Osteoblast (primary cell): ENCODE results near the gene GRIK2. TPM values are rescaled to one million over a fixed set of nuclear protein-coding genes. Genes with fewer than 3 reads are reported as not detected.
A peak's percentile ranks its signal among the peaks of the same experiment; 100 is the strongest.

ENCODE experiments used
- DNase-seq: peaks from one replicate; pipeline ENCODE4 v3.0.0; 2011; ENCODE audit warnings: low spot score, mixed read lengths; ENCODE audit not compliant: insufficient read length; ENCODE audit errors: missing footprints
- H2AFZ ChIP-seq: 2 replicates; pipeline ENCODE4 v1.6.0; 2011; ENCODE audit warnings: mild to moderate bottlenecking, low read length
- H3K27ac ChIP-seq: 2 replicates; pipeline ENCODE4 v1.5.1; 2011; ENCODE audit warnings: mild to moderate bottlenecking, low read depth, low read length, moderate library complexity
- H3K27me3 ChIP-seq: 2 replicates; pipeline ENCODE4 v1.6.0; 2012; ENCODE audit warnings: mild to moderate bottlenecking, control low read depth, inconsistent platforms, low read length, moderate library complexity; ENCODE audit not compliant: insufficient read depth
- H3K36me3 ChIP-seq: 2 replicates; pipeline ENCODE4 v1.5.1; 2011; ENCODE audit warnings: mild to moderate bottlenecking, low read length, control low read depth, moderate library complexity; ENCODE audit not compliant: insufficient read depth
- H3K4me1 ChIP-seq: 2 replicates; pipeline ENCODE4 v1.5.1; 2011; ENCODE audit warnings: mild to moderate bottlenecking, low read length, control low read depth, moderate library complexity; ENCODE audit not compliant: insufficient read depth
- H3K4me2 ChIP-seq: 2 replicates; pipeline ENCODE4 v1.6.0; 2011; ENCODE audit warnings: mild to moderate bottlenecking, low read length; ENCODE audit not compliant: insufficient read depth
- H3K4me3 ChIP-seq: fragments of 200-600 bp; sonication (generic); 3 replicates; pipeline ENCODE4 v1.5.1; 2012; ENCODE audit warnings: mild to moderate bottlenecking, low read length, inconsistent platforms; ENCODE audit not compliant: insufficient read depth
- H3K79me2 ChIP-seq: 2 replicates; pipeline ENCODE4 v1.6.0; 2012; ENCODE audit warnings: mild to moderate bottlenecking, low read length, control low read depth, inconsistent platforms; ENCODE audit not compliant: insufficient read depth
- H3K9me3 ChIP-seq: 2 replicates; pipeline ENCODE4 v1.5.1; 2011; ENCODE audit warnings: low read depth, low read length, control low read depth
- H4K20me1 ChIP-seq: 2 replicates; pipeline ENCODE4 v1.6.0; 2012; ENCODE audit warnings: mild to moderate bottlenecking, low read length, control low read depth; ENCODE audit not compliant: insufficient read depth
- CTCF ChIP-seq: IDR thresholded peaks from 2 replicates; pipeline ENCODE4 v1.5.1; 2011; ENCODE audit warnings: mild to moderate bottlenecking, low read depth, low read length, moderate library complexity; ENCODE audit errors: extremely low read depth
- total RNA-seq: library from RNA; depleted of rRNA; stranded (reverse); fragments of >200 nt; gene quantifications from 2 replicates; pipeline ENCODE4 v1.2.3, GENCODE V29; 2012

GRIK2 gene
- total RNA-seq, 1 donor = 0.72 TPM

- Histone ChIP-seq H3K4me3 (no peak overlapping the region), H3K4me2 (no peak overlapping the region), H3K27me3 (no peaks in the 10 kb centered on the region), H3K9me3 (peaks cover 2% of the 10 kb centered on the region), H4K20me1 (no peaks in the 10 kb centered on the region), H3K27ac (peak overlapping the region; percentile 42), H3K79me2 (no peaks in the 10 kb centered on the region), H3K4me1 (peaks cover 6% of the 10 kb centered on the region), H3K36me3 (no peaks in the 10 kb centered on the region), H2AFZ (no peak overlapping the region)
- no peak for DNase-seq
- no peak for TF ChIP-seq CTCF
Measured at GRCh38 chr6:101722991-101723579, 329.6 kb downstream of the GRIK2 start.

GRCh38 chr6:101728388-101728787 is 334.9 kb downstream of the GRIK2 start:
- Histone ChIP-seq H3K36me3 (no peaks in the 10 kb centered on the region), H3K4me2 (no peak overlapping the region), H2AFZ (no peak overlapping the region), H4K20me1 (no peaks in the 10 kb centered on the region), H3K4me1 (no peaks in the 10 kb centered on the region), H3K4me3 (no peak overlapping the region), H3K27me3 (no peaks in the 10 kb centered on the region), H3K9me3 (peaks cover 2% of the 10 kb centered on the region), H3K79me2 (no peaks in the 10 kb centered on the region), H3K27ac (no peak overlapping the region)
- no peak for TF ChIP-seq CTCF
- DNase-seq = no peak

- H3K27ac ChIP-seq = no peak overlapping the region
- H3K4me1 ChIP-seq = no peaks in the 10 kb centered on the region
- no peaks in the 10 kb centered on the region for H4K20me1 ChIP-seq
- no peak overlapping the region for H2AFZ ChIP-seq
- H3K9me3 ChIP-seq = peaks cover 2% of the 10 kb centered on the region
- no peaks in the 10 kb centered on the region for H3K36me3 ChIP-seq
- TF ChIP-seq CTCF = no peak
- no peak for DNase-seq
- H3K27me3 ChIP-seq = no peaks in the 10 kb centered on the region
- no peaks in the 10 kb centered on the region for H3K79me2 ChIP-seq
- no peak overlapping the region for H3K4me2 ChIP-seq
- no peak overlapping the region for H3K4me3 ChIP-seq
Measured at GRCh38 chr6:101728956-101729355, 335.4 kb downstream of the GRIK2 start.

- no peaks in the 10 kb centered on the region for H3K4me1 ChIP-seq
- TF ChIP-seq CTCF = no peak
- peak overlapping the region; percentile 18 for H3K4me2 ChIP-seq
- H3K4me3 ChIP-seq = no peak overlapping the region
- no peak for DNase-seq
- no peak overlapping the region for H3K27ac ChIP-seq
- H3K36me3 ChIP-seq = no peaks in the 10 kb centered on the region
- H3K79me2 ChIP-seq = no peaks in the 10 kb centered on the region
- no peaks in the 10 kb centered on the region for H4K20me1 ChIP-seq
- H2AFZ ChIP-seq = peak overlapping the region; percentile 60
- no peaks in the 10 kb centered on the region for H3K27me3 ChIP-seq
- no peaks in the 10 kb centered on the region for H3K9me3 ChIP-seq
Measured at GRCh38 chr6:101730954-101731353, 337.4 kb downstream of the GRIK2 start.
